NCI-H526 treated with DMSO at 0.1 percent for 48 hours (cell line): ENCODE results near the gene SCMH1.

Source experiments
- DNase-seq: peaks from one replicate; lab custom pipeline; 2025; lab: John Stamatoyannopoulos, UW

SCMH1 gene

GRCh38 chr1:40998668-40999067, 243.4 kb downstream of the SCMH1 start:
- DNase-seq: no peak

GRCh38 chr1:40997096-40997495, 245.0 kb downstream of the SCMH1 start:
- no peak for DNase-seq

GRCh38 chr1:40989066-40989465, 253.0 kb downstream of the SCMH1 start:
- no peak for DNase-seq

GRCh38 chr1:40988280-40988679, 253.8 kb downstream of the SCMH1 start:
- no peak for DNase-seq

- no peak for DNase-seq
These were observed 254.4 kb downstream of the SCMH1 start for GRCh38 chr1:40987439-40988276.

GRCh38 chr1:40986956-40987355, 255.2 kb downstream of the SCMH1 start:
- DNase-seq: no peak

- DNase-seq: no peak
These were observed 255.8 kb downstream of the SCMH1 start for GRCh38 chr1:40986328-40986783.

GRCh38 chr1:40985875-40986274, 256.2 kb downstream of the SCMH1 start:
- DNase-seq: no peak

GRCh38 chr1:40985161-40985560, 256.9 kb downstream of the SCMH1 start:
- no peak for DNase-seq

GRCh38 chr1:40984531-40984930, 257.6 kb downstream of the SCMH1 start:
- DNase-seq: no peak

GRCh38 chr1:40984066-40984465, 258.0 kb downstream of the SCMH1 start:
- no peak for DNase-seq

GRCh38 chr1:40983286-40983685, 258.8 kb downstream of the SCMH1 start:
- no peak for DNase-seq

GRCh38 chr1:40982721-40983120, 259.4 kb downstream of the SCMH1 start:
- DNase-seq: no peak

- no peak for DNase-seq
These were observed 260.2 kb downstream of the SCMH1 start for GRCh38 chr1:40981691-40982448.

- DNase-seq: peak; percentile 82
These were observed 261.5 kb downstream of the SCMH1 start for GRCh38 chr1:40980453-40981121.

- no peak for DNase-seq
These were observed 262.0 kb downstream of the SCMH1 start for GRCh38 chr1:40980068-40980452.

GRCh38 chr1:40979241-40980067, 262.7 kb downstream of the SCMH1 start, which contains the start of gene CTPS1:
CTPS1 (plus strand) TSS chr1:40979696; CDS start chr1:40983291, 3,595 bp downstream.
- DNase-seq: peak; percentile 95

- no peak for DNase-seq
These were observed 263.2 kb downstream of the SCMH1 start for GRCh38 chr1:40978886-40979240.

GRCh38 chr1:40977716-40978115, 264.4 kb downstream of the SCMH1 start:
- DNase-seq: no peak
